ENCODE results near the gene TRAPPC14.
"Not testable (repeated sequence)": the region's sequence is repeated elsewhere in the genome, so short reads cannot be mapped to it uniquely, and the experiment has no call there.

The TRAPPC14 gene

GRCh38 chr7:100158229-100159098, at the start of gene TRAPPC14:
TRAPPC14 (minus strand) TSS chr7:100158723; CDS start chr7:100158499, 224 bp downstream.
- DNase-seq, result peak; percentile 71 to 80

GRCh38 chr7:100204454-100204853, 45.9 kb upstream of the TRAPPC14 start:
- no peak for DNase-seq

DNA sequence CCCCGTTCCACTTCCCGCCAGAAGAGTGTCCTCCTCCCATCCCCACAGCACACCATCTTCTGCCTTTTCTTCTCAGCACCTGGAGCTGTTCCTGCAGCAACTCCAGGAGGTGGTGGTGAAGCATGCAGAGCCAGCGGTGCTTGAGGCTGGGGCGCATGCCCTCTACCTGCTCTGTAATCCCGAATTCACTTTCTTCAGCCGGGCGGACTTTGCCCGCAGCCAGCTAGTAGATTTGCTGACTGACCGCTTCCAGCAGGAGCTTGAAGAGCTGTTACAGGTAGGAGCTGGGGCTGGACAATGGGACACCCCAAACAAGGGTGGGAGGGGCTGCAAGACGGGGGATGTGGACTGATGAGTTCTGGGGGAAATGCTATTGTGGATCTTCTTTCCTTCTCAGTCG, 42.2 kb upstream of the TRAPPC14 start:
- no peak for DNase-seq

GRCh38 chr7:100198266-100198665, 39.7 kb upstream of the TRAPPC14 start:
- no peak for DNase-seq

- not testable (repeated sequence) for DNase-seq
These were observed 37.4 kb upstream of the TRAPPC14 start for GRCh38 chr7:100195901-100196322.

DNA sequence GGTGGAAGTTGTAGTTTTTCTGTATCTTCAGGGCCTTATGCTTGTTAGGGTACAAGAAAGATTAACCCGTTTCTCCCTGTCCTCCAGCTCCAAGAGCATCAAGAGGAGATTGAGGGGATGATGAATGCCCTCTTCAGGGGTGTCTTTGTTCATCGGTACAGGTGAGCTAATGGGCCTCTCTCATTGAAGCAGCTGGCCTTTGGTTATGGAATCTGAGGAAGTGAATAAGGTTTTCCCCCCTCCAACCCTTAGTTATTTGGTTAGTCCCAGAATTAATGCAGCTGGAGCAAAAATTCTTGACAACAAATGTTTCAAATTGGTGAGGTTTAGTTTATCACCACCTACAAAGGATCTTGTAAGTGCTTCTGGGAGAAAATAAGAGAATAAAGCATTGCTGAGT, 36.7 kb upstream of the TRAPPC14 start:
- no peak for DNase-seq

DNA sequence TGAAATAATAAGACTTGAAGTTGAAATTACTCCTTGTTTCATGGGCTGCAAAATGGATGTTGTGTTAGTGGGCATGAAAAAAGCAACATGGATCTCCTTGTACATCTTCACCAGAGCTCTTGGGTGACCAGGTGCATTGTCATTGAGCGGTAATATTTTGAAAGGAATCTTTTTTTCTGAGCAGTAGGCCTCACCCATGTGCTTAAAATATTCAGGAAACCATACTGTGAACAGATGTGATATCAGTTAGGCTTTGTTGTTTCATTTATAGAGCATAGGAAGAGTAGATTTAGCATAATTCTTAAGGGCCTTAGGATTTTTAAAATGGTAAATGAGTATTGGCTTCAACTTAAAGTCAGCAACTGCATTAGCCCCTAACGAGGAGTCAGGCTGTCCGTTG, 34.4 kb upstream of the TRAPPC14 start:
- no peak for DNase-seq

GRCh38 chr7:100192281-100192862, 33.8 kb upstream of the TRAPPC14 start:
- DNase-seq, result not testable (repeated sequence)

DNA sequence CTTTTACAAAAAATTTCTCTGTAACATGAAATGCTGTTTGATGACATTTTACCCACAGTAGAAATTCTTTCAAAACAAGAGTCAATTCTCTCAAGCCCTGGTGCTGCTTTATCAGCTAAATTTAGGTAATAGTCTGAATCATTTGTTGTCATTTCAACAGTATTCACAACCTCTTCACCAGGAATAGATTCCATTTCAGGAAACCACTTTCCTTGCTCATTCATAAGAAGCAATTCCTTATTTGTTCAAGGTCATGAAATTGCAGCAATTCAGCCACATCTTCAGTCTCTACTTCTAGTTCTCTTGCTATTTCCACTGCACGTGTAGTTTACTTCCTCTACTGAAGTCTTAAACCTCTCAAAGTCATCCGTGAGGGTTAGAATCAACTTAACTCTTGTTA, 33.3 kb upstream of the TRAPPC14 start:
- DNase-seq, result no peak

DNA sequence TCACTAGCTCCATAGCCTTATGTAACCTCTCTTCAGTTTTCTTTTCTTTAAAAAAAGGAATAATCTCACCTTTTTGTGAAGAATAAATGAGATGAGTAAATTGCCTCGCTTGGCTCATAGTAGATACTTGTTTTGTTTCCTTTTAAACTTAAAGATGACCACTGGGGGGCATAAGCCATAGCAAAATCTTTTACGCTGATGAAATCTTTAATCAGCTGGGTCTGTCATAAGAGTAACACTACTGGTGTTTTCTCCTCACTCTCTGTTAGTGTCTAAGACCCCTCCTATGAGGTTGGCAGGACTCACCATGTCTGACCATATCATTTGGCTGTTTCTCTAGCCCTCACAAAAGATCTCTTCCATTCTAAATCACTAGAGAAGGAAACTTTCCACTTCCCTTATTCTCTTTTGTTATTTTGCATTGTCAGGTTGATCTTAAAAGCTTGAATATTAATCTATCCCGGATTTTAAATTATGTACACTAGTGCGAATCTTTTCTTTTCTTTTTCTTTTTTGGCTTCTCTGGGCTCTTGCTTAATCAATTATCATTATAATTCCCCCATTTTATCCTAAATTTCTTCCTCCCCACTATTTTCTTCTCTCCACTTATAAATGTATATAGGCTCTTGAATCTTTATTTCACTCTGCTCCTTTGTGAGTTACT, 31.7 kb upstream of the TRAPPC14 start:
- no peak for DNase-seq

DNA sequence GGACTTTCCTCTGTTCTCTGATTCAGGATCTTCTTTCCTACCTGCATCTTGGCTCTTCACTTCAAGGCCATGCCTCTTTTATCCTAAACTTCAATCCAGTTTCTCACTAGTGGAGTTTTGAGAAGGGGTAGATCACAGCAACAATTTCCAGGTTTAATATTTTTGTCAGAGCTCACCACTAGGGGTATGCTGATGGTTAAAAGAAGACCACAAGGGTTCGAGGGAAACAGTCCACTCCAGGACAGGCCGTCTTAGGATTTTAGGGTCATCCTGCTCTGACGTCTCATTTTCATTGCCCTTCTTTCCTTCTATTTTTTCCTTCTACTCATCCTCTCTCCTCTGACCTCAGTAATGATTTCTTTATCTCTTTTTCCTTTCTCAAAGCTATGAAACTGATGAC, 30.5 kb upstream of the TRAPPC14 start:
- DNase-seq, result no peak

GRCh38 chr7:100185726-100186125, 27.2 kb upstream of the TRAPPC14 start:
- no peak for DNase-seq

DNA sequence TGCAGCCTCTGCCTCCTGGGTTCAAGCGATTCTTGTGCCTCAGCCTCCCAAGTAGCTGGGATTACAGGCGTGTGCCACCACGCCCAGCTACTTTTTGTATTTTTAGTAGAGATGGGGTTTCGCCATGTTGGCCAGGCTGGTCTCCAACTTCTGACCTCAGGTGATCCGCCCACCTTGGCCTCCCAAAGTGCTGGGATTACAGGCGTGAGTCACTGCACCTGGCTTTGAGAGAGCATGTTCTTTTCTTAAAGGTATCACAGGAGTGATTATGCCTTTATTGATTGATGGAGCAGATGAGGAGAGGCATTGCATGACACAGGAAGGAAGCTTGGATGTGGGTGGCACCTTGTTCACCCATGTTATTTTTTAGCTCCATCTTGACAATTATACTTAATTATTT, 24.6 kb upstream of the TRAPPC14 start:
- not testable (repeated sequence) for DNase-seq

- not testable (repeated sequence) for DNase-seq
These were observed 24.1 kb upstream of the TRAPPC14 start for GRCh38 chr7:100182616-100183015.

DNA sequence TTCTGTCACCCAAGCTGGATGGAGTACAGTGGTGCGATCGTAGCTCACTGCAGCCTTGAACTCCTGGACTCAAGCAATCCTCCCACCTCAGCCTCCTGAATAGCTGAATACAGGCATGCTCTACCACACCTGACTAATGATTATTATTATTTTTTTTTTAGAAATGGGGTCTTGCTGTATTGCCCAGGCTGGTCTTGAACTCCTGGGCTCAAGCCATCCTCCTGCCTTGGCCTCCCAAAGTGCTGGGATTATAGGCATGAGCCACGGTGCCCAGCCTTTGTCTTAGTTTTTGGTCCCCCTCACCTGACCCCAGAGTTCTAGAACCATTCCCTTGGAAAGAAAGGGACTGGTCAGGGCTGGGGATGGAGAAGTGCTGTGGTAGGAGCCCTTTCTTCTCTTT, 21.6 kb upstream of the TRAPPC14 start:
- DNase-seq, result not testable (repeated sequence)

DNA sequence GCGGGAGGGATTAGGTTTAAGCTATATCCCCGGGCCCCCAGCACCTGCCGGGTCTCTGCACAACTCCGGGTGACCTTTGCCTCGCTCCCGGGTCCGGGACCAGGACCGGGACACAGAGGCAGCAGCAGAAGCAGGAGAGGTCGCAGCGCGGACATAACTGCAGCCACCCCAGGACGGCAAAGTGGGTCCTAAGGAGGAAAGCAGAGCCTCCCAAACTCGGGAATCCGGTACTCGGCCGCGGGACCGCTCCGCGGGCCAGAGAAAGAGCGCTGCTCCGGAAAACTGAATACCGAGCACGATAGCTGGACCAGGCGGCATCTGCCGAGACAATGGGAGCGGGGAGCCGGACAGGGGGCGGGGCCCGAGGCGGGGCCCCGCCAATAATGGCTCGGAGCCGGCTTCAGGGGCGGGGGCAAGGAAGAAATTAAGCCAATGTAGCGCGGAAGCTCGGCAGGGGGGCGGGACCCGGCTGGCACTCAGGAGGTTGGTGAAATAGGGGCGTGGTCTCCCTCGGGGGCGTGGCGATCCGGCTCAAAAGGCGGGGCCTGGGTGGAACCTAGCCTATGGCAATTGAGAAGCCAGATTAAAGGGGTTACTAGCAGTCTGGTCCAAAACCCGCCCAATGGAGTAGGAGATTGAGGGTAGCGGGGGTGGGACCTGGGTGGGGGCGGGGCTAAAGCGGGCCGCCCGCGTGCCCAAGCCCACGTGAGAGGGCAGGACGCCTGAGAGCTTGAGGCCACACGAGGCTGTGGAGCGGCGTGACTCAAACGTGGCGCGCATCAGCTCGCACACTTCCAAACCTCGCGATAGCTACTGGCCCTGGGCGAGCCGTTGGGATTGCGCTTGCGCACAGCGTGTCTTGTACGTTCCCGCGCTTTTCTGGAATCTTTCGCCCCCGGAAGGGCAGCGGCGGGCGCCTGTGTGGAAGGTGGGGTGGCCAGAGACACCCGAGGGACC, 18.8 kb upstream of the TRAPPC14 start, which contains the start of the genes GPC2 and STAG3:
Gene GPC2 (minus strand): TSS at position 337 of the 957 bp plus-strand sequence. CDS start 182 bp downstream, at position 155.
Gene STAG3 (plus strand): TSS at position 874 of the 957 bp plus-strand sequence. CDS start 2,639 bp downstream, outside the sequence.
- peak; percentile 97 to 98 for DNase-seq

DNA sequence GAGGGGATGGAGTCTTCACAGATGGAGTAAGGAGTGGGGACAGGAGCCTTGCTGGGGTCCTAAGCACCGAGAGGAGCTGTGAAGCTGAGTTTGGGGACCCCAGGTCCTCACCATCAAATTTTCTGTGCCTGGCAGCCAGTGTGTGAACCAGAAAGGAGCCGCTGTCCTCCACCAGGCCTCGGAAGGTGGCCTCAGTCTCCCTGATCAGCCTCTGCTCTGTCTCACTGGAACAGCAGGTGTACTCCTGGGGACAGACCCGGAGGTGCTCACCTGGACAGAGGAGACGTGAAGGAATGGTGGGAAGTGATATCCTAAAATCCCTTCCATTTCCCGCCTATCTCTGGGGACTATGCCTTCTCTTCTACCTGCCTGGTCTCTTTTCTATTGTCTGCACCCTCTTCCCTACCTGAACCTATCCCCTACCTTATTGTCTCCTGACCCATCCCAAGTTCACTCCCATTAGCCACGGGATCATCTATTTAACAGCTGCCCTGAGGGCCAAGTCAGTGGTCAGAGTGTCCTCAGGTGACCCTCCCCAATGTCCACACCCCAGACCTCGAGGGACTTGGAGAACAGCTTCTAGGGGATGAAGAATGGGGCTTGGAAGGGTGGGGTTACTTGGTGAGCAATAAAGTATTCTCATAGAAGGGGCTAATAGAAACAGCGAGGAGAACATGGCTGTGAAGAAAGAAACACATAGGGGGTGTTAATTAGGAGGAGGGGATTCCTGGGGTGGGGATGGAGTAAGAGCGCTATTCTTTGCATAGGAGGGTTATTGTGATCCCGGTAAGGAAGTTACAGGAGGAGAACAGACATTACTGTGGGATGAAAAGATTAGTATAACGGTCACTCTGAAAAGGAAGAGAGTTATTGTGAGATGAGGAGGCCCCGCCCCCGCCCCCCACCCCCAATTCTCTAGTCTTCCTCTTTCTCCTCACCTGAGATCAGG, 17.8 kb upstream of the TRAPPC14 start:
- no peak for DNase-seq

- no peak for DNase-seq
These were observed 16.9 kb upstream of the TRAPPC14 start for GRCh38 chr7:100175296-100175935.

DNA sequence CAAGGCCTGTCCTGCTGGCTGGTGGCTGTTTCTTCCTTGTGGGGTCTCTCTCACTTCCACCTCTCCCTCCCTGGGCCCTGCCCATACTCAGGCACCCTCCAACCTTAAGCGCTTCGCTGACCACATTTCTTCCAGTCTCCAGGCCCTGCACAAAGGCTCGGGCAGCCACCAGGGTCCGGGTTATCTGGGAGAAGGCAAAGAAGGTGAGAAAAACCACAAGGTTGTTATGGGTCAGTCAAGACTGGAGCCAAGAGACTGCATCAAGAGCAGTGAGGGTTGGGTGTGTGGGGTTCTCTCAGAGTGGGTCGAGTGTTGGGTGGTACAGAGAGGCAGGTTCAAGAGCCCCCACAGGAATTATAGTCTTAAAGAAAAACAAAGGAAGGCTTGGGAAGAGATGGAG, 16.1 kb upstream of the TRAPPC14 start:
- DNase-seq, result no peak

DNA sequence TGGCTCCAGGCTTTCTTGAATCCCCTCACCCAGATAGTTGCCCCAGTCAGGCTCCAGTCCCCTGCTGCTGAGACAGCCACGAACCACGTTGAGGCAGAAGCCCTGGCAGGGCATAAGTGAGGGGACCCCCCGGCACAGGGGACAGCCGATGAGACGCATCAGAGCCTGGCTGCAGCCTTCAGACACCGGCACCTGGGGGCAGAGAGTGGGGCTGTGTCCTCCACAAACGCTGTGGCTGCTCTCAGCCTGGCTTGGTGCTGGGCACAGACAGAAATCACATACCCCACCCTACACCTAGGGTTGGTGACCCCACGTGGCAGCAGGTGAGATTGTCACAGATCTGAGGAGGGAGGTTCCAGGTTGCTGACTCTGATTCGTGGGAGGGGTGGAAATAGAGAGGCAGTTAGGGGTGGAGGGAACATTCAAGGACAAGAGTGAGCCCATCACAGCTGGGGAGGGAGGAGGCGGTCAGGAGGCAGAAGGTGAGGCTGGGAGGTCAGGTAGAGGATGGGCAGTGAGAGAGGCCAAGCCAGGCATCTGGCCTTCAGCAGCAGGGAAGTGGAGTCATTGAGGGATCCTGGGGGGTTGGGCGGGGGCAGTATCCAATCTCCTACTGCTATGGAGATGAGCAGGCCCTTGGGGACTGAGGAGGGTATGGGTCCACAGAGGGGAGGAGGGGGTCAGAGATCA, 15.4 kb upstream of the TRAPPC14 start:
- no peak for DNase-seq
